H1 (cell line): ENCODE results near the gene NHS. TPM values are rescaled to one million over a fixed set of nuclear protein-coding genes. Genes with fewer than 3 reads are reported as not detected.

Experiments
- CTCF ChIA-PET: fragments of 300-600 bp; sonication (Branson Sonifier 250); formaldehyde crosslinking; loops from one replicate; lab custom pipeline; 2021; ENCODE audit not compliant: partially characterized antibody; lab: Charles Lee
- POLR2A ChIA-PET: fragments of 300-600 bp; sonication (Branson Sonifier 250); formaldehyde crosslinking; loops from one replicate; lab custom pipeline; 2021; ENCODE audit warnings: inconsistent platforms; ENCODE audit not compliant: partially characterized antibody; lab: Charles Lee
- DNase-seq, 2 experiments: peaks; one replicate each; pipeline versions ENCODE4 v3.0.0 to v3.0.0-alpha.2; 2010 to 2022; ENCODE audit warnings: low spot score in 2 of 2, low read depth in 1 of 2, mixed read lengths in 1 of 2
- FAIRE-seq: peaks from 2 replicates; lab custom pipeline; 2011; peaks lifted over from hg19 to GRCh38; lab: Jason Lieb, UNC
- H2AFZ ChIP-seq: 2 replicates; pipeline ENCODE4 v1.8.1; 2012; ENCODE audit warnings: low read length, inconsistent platforms
- H2AK5ac ChIP-seq: 2 replicates; pipeline ENCODE4 v1.6.1; 2013; ENCODE audit warnings: low read depth, low read length
- H2BK120ac ChIP-seq: replicated peaks from 2 replicates; pipeline ENCODE3; 2013; ENCODE audit warnings: low read depth, low read length, inconsistent platforms
- H2BK12ac ChIP-seq: 2 replicates; pipeline ENCODE4 v1.6.1; 2013; ENCODE audit warnings: low read depth, low read length
- H2BK15ac ChIP-seq: 2 replicates; pipeline ENCODE4 v1.6.1; 2013; ENCODE audit warnings: low read length
- H2BK20ac ChIP-seq: 2 replicates; pipeline ENCODE4 v1.6.1; 2013; ENCODE audit warnings: low read length
- H2BK5ac ChIP-seq: 2 replicates; pipeline ENCODE4 v1.6.1; 2013; ENCODE audit warnings: low read depth, low read length
- H3K14ac ChIP-seq: 2 replicates; pipeline ENCODE4 v1.6.1; 2013; ENCODE audit warnings: inconsistent platforms; ENCODE audit not compliant: insufficient read length
- H3K18ac ChIP-seq: 2 replicates; pipeline ENCODE4 v1.6.1; 2013; ENCODE audit warnings: low read length; ENCODE audit errors: extremely low read depth
- H3K23ac ChIP-seq: 2 replicates; pipeline ENCODE4 v1.6.1; 2013; ENCODE audit warnings: inconsistent platforms; ENCODE audit not compliant: insufficient read length
- H3K23me2 ChIP-seq: 2 replicates; pipeline ENCODE4 v1.6.1; 2013; ENCODE audit warnings: low read depth, low read length
- H3K27ac ChIP-seq: 2 replicates; pipeline ENCODE4 v1.6.1; 2011; ENCODE audit warnings: low read depth, low read length, inconsistent platforms
- H3K27me3 ChIP-seq, 4 experiments: replicated peaks in 1 of 4; 1 replicate in 1 of 4; 2 replicates in 3 of 4; pipeline versions ENCODE4 v1.6.1 to v1.8.1; 2011 to 2013; ENCODE audit warnings: low read length in 3 of 4, mild to moderate bottlenecking in 3 of 4, inconsistent platforms in 2 of 4, mixed read lengths in 2 of 4, moderate library complexity in 1 of 4; ENCODE audit not compliant: control insufficient read depth in 3 of 4, insufficient read depth in 3 of 4; ENCODE audit errors: extremely low read depth in 1 of 4
- H3K36me3 ChIP-seq, 4 experiments: 2 replicates each; pipeline versions ENCODE4 v1.6.1 to v1.8.1; 2011 to 2013; ENCODE audit warnings: mild to moderate bottlenecking in 4 of 4, low read length in 3 of 4, moderate library complexity in 2 of 4, control low read depth in 1 of 4, inconsistent platforms in 1 of 4; ENCODE audit not compliant: insufficient read depth in 4 of 4, control insufficient read depth in 2 of 4
- H3K4ac ChIP-seq: replicated peaks from 2 replicates; pipeline ENCODE3; 2013; ENCODE audit warnings: low read length, low read depth, mixed read lengths, inconsistent platforms; ENCODE audit not compliant: insufficient read length
- H3K4me1 ChIP-seq, 4 experiments: replicated peaks in 1 of 4; 1 replicate in 1 of 4; 2 replicates in 3 of 4; pipeline versions ENCODE4 v1.6.1 to v1.8.1; 2011 to 2013; ENCODE audit warnings: low read length in 3 of 4, inconsistent platforms in 2 of 4, mixed read lengths in 1 of 4; ENCODE audit not compliant: insufficient read depth in 4 of 4, control insufficient read depth in 3 of 4
- H3K4me2 ChIP-seq, 2 experiments: 2 replicates each; pipeline versions ENCODE4 v1.6.1 to v1.8.1; 2011 to 2013; ENCODE audit warnings: low read depth in 2 of 2, low read length in 2 of 2, control low read depth in 1 of 2, inconsistent platforms in 1 of 2, mild to moderate bottlenecking in 1 of 2; ENCODE audit not compliant: insufficient read depth in 1 of 2
- H3K4me3 ChIP-seq, 4 experiments: fragments of 200-600, 300-600 bp in 1 of 4; sonication (generic), shearing (Covaris generic), sonication (Bioruptor Twin) in 1 of 4; 2 replicates each; pipeline versions ENCODE4 v1.5.1 to v1.8.1; 2011 to 2016; ENCODE audit warnings: low read length in 4 of 4, low read depth in 3 of 4, control low read depth in 2 of 4, inconsistent platforms in 2 of 4, mild to moderate bottlenecking in 2 of 4, mixed read lengths in 1 of 4, moderate library complexity in 1 of 4; ENCODE audit not compliant: insufficient read depth in 2 of 4; ENCODE audit errors: extremely low read depth in 1 of 4
- H3K56ac ChIP-seq: replicated peaks from 2 replicates; pipeline ENCODE3; 2013; ENCODE audit warnings: low read depth, mild to moderate bottlenecking, mixed read lengths, low read length, inconsistent platforms; ENCODE audit not compliant: insufficient read length
- H3K79me1 ChIP-seq: 2 replicates; pipeline ENCODE4 v1.6.1; 2013; ENCODE audit warnings: low read depth, low read length, control low read depth
- H3K79me2 ChIP-seq, 2 experiments: 2 replicates each; pipeline versions ENCODE4 v1.6.1 to v1.8.1; 2012 to 2013; ENCODE audit warnings: low read length in 2 of 2, mild to moderate bottlenecking in 2 of 2, inconsistent platforms in 1 of 2; ENCODE audit not compliant: insufficient read depth in 2 of 2, control insufficient read depth in 1 of 2
- H3K9ac ChIP-seq, 4 experiments: replicated peaks in 1 of 4; 1 replicate in 1 of 4; 2 replicates in 3 of 4; pipeline versions ENCODE4 v1.6.1 to v1.8.1; 2011 to 2013; ENCODE audit warnings: low read depth in 3 of 4, low read length in 3 of 4, control low read depth in 2 of 4, mild to moderate bottlenecking in 2 of 4, moderate library complexity in 2 of 4, inconsistent platforms in 1 of 4; ENCODE audit errors: extremely low read depth in 1 of 4
- H3K9me3 ChIP-seq, 2 experiments: 2 replicates each; pipeline versions ENCODE4 v1.6.1 to v1.8.1; 2012 to 2013; ENCODE audit warnings: mild to moderate bottlenecking in 2 of 2, moderate library complexity in 2 of 2, control low read depth in 1 of 2, inconsistent platforms in 1 of 2, low read depth in 1 of 2, low read length in 1 of 2, mixed read lengths in 1 of 2; ENCODE audit not compliant: insufficient read depth in 2 of 2
- H4K20me1 ChIP-seq, 2 experiments: replicated peaks in 1 of 2; 2 replicates each; pipeline versions ENCODE3 to v1.8.1; 2011 to 2013; ENCODE audit warnings: inconsistent platforms in 2 of 2, low read length in 2 of 2, mild to moderate bottlenecking in 1 of 2; ENCODE audit not compliant: insufficient read depth in 2 of 2, control insufficient read depth in 1 of 2
- H4K5ac ChIP-seq: 2 replicates; pipeline ENCODE4 v1.6.1; 2013; ENCODE audit warnings: low read length, low read depth, mixed read lengths, inconsistent platforms; ENCODE audit not compliant: insufficient read length
- H4K8ac ChIP-seq: 2 replicates; pipeline ENCODE4 v1.8.0; 2013; ENCODE audit warnings: mild to moderate bottlenecking, moderate library complexity, low read length, inconsistent platforms; ENCODE audit not compliant: insufficient read depth; ENCODE audit errors: extremely low read depth
- H4K91ac ChIP-seq: replicated peaks from 2 replicates; pipeline ENCODE3; 2013; ENCODE audit warnings: low read length, mixed read lengths, inconsistent platforms; ENCODE audit not compliant: insufficient read length
- CHD2 ChIP-seq: IDR thresholded peaks from 2 replicates; pipeline ENCODE4 v1.6.1; 2012; ENCODE audit warnings: low read length, improper control_type of control experiment
- SAP30 ChIP-seq: fragments of 300-600 bp; sonication (generic); IDR thresholded peaks from 2 replicates; pipeline ENCODE4 v1.7.1; 2012; ENCODE audit warnings: low read length, moderate library complexity, mild to moderate bottlenecking, inconsistent platforms; ENCODE audit not compliant: insufficient read depth, insufficient replicate concordance
- WGBS, 2 experiments: shearing (Covaris generic) in 1 of 2; methylation state at CpG; one replicate each; pipeline versions ENCODE4 v1.1.6 to v1.1.7; 2013 to 2015; ENCODE audit warnings: low lambda C conversion rate in 2 of 2, mixed read lengths in 2 of 2, inconsistent platforms in 1 of 2, low coverage in 1 of 2, missing lambda C conversion rate in 1 of 2; ENCODE audit not compliant: insufficient replicate concordance in 2 of 2, insufficient coverage in 1 of 2, insufficient read length in 1 of 2; ENCODE audit errors: extremely low coverage in 1 of 2, missing lambda C conversion rate in 1 of 2; 5-methylcytosine and 5-hydroxymethylcytosine counted together
- polyA plus RNA-seq, 7 experiments: library from polyadenylated mRNA; depleted of rRNA in 3 of 7; stranded (reverse) in 5 of 7; unstranded in 2 of 7; fragments of >200 nt in 5 of 7; fragments of 200-250 nt in 2 of 7; gene quantifications; 1 replicate in 5 of 7; 2 replicates in 1 of 7; 4 replicates in 1 of 7; pipeline versions ENCODE4 v1.2.1 to v1.2.3, GENCODE V29; 2011 to 2013; ENCODE audit warnings: missing spikeins in 2 of 7, mixed read lengths in 2 of 7
- total RNA-seq: library from RNA; stranded (reverse); fragmentation: NEBNext Ultra II Directional; extraction: Animal tissue kit (Norgen Biotek cat#: 25700); gene quantifications from 2 replicates; pipeline ENCODE4 v1.2.1, GENCODE V29; 2021

NHS gene
- total and polyA plus RNA-seq, 2 of the 8 experiments (the other 6 are each of a cell fraction or from before 2014, with no cell fraction given) = 2.2 to 6.7 TPM

GRCh38 chrX:17597327-17597726 lies 222.3 kb downstream of the NHS start:
- no peak overlapping the region for H2BK20ac ChIP-seq
- no peak overlapping the region for H4K5ac ChIP-seq
- no peak overlapping the region for H3K23ac ChIP-seq
- no peak overlapping the region for H3K4me3 ChIP-seq
- H3K79me2 ChIP-seq = no peaks in the 10 kb centered on the region
- DNase-seq (no peak), FAIRE-seq (no peak)
- H3K56ac ChIP-seq = no peak overlapping the region
- no peak overlapping the region for H2AK5ac ChIP-seq
- no peak for TF ChIP-seq SAP30
- no peak for TF ChIP-seq CHD2
- H3K14ac ChIP-seq = no peak overlapping the region
- POLR2A ChIA-PET = interaction anchor here (0.6 kb wide), 1 partner anchor 222 kb away, joined by 3 read pairs; no protein-coding TSS in a partner anchor
- no peak overlapping the region for H2BK120ac ChIP-seq
- no peak overlapping the region for H3K4me2 ChIP-seq
- H3K9ac ChIP-seq = no peak overlapping the region
- no peak overlapping the region for H2BK12ac ChIP-seq
- peaks cover 0 to 6% (median under 1%) of the 10 kb centered on the region in 4 experiments; a peak in 5 of 7 replicates for H3K4me1 ChIP-seq
- no peaks in the 10 kb centered on the region for H3K23me2 ChIP-seq
- H4K8ac ChIP-seq = no peak overlapping the region
- no peak overlapping the region for H3K27ac ChIP-seq
- no peak overlapping the region for H4K91ac ChIP-seq
- no peak overlapping the region for H2BK5ac ChIP-seq
- H3K27me3 ChIP-seq = no peaks in the 10 kb centered on the region; a peak in 1 of 7 replicates
- H3K9me3 ChIP-seq = no peaks in the 10 kb centered on the region
- H3K4ac ChIP-seq = no peak overlapping the region
- H4K20me1 ChIP-seq = no peaks in the 10 kb centered on the region
- WGBS, 2 experiments = no CpG with 5 or more reads among the region's 7 CpGs
- H3K79me1 ChIP-seq = no peaks in the 10 kb centered on the region
- H2BK15ac ChIP-seq = no peak overlapping the region
- H2AFZ ChIP-seq = no peak overlapping the region
- H3K18ac ChIP-seq = no peak overlapping the region
- no peaks in the 10 kb centered on the region for H3K36me3 ChIP-seq
- CTCF ChIA-PET = interaction anchor here (1.4 kb wide), 1 partner anchor 58 kb away, joined by 3 read pairs; no protein-coding TSS in a partner anchor
